WI38 (cell line): ENCODE data around the gene PFKFB4.
"Not testable (repeated sequence)": the region's sequence is repeated elsewhere in the genome, so short reads cannot be mapped to it uniquely, and the experiment has no call there.

ENCODE experiments used
- H3K4me3 ChIP-seq: 2 replicates; pipeline ENCODE4 v1.5.1; 2011; ENCODE audit warnings: low read depth, mild to moderate bottlenecking, control low read depth, low read length
- TF ChIP-seq, protein P1 (sequence below): IDR thresholded peaks from 2 replicates; pipeline ENCODE4 v1.5.1; 2012; ENCODE audit warnings: low read depth, mild to moderate bottlenecking, control low read depth, low read length

The PFKFB4 gene

DNA sequence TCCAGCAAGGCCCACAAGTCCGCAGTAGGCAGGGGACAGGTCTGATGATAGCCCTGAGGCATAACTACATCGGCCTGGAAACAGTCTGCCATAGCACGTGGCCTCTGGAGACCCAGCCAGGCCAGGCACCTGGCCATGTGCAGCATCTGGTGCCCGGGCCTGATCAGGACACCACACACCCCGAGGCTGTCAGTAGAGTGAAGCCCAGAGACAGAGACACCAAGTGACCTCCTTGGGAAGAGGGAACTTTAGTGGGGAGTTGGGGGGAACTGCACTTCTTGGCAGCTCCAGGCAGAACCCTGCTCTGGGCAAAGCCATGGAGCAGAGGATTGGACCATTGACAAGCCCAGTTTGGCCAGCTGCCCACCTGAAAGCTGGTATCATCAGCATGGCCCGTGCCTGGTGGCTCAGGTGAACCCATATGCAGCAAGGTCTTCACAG, 53.9 kb downstream of the PFKFB4 start:
- peak overlapping the region; percentile 73 for H3K4me3 ChIP-seq
- TF ChIP-seq, protein P1, sequence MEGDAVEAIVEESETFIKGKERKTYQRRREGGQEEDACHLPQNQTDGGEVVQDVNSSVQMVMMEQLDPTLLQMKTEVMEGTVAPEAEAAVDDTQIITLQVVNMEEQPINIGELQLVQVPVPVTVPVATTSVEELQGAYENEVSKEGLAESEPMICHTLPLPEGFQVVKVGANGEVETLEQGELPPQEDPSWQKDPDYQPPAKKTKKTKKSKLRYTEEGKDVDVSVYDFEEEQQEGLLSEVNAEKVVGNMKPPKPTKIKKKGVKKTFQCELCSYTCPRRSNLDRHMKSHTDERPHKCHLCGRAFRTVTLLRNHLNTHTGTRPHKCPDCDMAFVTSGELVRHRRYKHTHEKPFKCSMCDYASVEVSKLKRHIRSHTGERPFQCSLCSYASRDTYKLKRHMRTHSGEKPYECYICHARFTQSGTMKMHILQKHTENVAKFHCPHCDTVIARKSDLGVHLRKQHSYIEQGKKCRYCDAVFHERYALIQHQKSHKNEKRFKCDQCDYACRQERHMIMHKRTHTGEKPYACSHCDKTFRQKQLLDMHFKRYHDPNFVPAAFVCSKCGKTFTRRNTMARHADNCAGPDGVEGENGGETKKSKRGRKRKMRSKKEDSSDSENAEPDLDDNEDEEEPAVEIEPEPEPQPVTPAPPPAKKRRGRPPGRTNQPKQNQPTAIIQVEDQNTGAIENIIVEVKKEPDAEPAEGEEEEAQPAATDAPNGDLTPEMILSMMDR = no peak

GRCh38 chr3:48502121-48502520, 54.5 kb downstream of the PFKFB4 start:
- TF ChIP-seq, protein P1 = no peak
- H3K4me3 ChIP-seq = no peak overlapping the region

DNA sequence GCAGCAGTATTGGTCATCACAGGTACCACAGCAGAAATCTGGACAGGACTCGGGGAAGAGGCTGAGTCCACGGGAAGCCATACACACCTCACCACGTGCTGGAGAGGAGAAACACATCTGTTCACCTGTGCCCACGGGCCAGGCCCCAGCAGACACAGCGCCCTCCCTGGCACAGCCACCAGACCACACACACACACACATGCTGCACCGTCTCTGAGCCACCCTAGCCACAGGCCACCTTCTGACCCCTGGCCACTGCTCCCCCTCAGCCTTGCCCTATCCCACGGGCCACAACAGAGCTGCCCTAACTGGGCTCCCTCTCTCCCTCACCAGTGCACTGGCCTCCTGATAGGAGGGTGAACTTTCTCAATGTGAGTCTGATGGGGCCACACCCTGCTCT, 55.4 kb downstream of the PFKFB4 start:
- no peak overlapping the region for H3K4me3 ChIP-seq
- TF ChIP-seq, protein P1 = no peak

DNA sequence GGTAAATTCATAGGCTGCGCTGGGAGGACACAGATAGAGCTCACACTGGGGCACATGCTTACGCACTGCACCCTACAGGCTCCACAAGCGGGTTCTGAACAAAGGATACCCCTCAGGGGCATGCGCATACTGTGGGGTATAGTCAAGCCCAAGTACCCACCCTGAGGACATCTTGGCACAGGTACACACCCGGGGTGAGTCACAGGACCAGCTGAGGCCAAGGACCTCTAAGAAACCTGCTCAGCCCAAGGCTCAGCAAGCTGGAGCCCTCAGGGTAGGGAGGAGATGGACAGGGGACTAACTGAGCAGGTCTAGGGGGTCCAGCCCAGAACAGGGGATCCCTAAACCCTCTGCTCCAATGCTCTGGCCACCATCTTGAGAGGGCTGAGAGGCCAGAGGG, 55.9 kb downstream of the PFKFB4 start:
- TF ChIP-seq, protein P1 = no peak
- H3K4me3 ChIP-seq = no peak overlapping the region

- TF ChIP-seq, protein P1 = no peak
- no peak overlapping the region for H3K4me3 ChIP-seq
Observed at GRCh38 chr3:48493203-48493501, 63.5 kb downstream of the PFKFB4 start.

- H3K4me3 ChIP-seq = no peak overlapping the region
- TF ChIP-seq, protein P1 = no peak
Observed at GRCh38 chr3:48492461-48493202, 64.0 kb downstream of the PFKFB4 start.

DNA sequence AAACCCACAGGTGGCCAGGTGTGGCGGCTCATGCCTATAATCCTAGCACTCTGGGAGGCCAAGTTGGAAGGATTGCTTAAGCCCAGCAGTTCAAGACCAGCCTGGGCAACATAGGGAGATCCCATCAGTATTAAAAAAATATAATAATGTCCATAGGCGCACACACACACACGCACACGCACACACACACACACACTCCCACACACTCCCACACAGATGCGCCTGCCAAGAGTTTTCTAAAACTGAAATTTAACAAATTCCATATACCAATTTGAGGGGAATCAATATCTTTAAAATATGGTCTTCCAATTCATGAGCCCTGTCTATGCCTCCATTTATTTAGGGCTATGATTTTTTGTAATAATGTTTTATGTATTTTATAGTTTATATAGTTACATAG, 69.7 kb downstream of the PFKFB4 start:
- TF ChIP-seq, protein P1 = no peak
- H3K4me3 ChIP-seq = no peak overlapping the region

DNA sequence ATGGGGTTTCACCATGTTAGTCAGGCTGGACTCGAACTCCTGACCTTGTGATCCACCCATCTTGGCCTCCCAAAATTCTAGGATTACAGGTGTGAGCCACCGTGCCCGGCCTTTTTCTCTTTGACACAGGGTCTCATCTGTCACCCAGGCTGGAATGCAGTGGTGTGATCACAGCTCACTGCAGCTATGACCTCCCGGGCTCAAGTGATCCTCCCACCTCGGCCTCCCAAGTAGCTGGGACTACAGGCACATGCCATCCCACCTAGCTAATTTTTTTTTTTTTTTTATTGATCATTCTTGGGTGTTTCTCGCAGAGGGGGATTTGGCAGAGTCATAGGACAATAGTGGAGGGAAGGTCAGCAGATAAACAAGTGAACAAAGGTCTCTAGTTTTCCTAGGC, 73.8 kb downstream of the PFKFB4 start:
- not testable (repeated sequence) for H3K4me3 ChIP-seq

DNA sequence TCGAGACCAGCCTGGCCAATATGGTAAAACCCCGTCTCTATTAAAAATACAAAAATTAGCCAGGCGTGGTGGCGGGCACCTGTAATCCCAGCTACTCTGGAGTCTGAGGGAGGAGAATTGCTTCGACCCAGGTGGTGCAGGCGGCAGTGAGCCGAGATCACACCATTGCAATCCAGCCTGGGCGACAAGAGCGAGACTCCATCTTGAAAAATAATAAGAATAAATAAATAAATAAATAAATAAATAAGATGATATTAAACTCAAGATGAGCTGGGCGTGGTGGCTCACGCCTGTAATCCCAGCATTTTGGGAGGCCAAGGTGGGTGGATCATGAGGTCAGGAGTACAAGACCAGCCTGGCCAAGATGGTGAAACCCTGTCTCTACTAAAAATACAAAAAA, 75.7 kb downstream of the PFKFB4 start:
- not testable (repeated sequence) for H3K4me3 ChIP-seq
